Activated CD8-positive, alpha-beta memory T cell treated with anti-CD3 and anti-CD28 coated beads, Interleukin-2, amount 50 U/mL, for 1 hour (primary cell): ENCODE measurements around the gene BMP2K.
"Not testable (repeated sequence)": the region's sequence is repeated elsewhere in the genome, so short reads cannot be mapped to it uniquely, and the experiment has no call there.

Experiments
- DNase-seq: peaks from one replicate; pipeline ENCODE4 v3.0.0-alpha.2; 2020; ENCODE audit errors: extremely low read depth

Gene BMP2K

DNA sequence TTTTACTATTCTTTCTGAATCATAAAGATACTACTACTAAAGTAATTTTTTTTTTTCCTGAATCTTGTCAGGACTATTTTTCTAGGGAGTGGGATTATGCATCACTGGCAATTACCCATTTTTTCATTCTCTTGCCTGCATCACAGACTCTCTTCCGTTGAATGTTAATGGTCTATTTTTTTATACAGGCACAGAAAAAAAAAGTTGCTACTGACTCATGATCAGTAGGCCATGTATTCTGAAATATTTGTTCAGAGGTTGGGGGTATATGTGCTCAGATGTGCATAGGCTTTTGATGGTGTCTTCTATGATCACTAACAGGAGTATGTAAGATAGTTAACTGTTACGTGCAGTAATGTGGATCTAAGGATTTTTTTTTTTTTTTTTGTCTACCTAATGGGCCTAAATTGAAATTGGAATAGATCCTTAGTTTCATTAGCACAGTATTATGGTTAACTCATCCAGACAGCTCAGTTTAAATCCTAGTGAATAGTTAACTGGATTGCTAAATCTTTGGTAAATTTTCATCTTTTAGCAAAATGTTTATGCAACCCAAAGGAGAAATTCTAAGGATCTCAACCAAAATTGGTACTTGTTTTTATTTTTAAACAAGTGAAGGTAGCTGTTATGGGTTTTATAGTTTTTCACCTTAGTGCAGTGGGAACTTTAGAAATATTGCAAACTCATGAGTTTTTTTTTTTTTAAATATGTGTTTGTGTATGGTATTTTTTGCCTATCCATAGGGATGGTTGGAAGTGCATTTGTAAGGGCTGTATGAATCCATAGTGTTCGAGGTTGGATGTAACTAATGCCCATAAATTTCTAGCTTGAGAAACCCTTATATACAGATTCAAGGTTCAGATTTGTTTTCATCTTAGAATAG, 12.1 kb downstream of the BMP2K start:
- no peak for DNase-seq

DNA sequence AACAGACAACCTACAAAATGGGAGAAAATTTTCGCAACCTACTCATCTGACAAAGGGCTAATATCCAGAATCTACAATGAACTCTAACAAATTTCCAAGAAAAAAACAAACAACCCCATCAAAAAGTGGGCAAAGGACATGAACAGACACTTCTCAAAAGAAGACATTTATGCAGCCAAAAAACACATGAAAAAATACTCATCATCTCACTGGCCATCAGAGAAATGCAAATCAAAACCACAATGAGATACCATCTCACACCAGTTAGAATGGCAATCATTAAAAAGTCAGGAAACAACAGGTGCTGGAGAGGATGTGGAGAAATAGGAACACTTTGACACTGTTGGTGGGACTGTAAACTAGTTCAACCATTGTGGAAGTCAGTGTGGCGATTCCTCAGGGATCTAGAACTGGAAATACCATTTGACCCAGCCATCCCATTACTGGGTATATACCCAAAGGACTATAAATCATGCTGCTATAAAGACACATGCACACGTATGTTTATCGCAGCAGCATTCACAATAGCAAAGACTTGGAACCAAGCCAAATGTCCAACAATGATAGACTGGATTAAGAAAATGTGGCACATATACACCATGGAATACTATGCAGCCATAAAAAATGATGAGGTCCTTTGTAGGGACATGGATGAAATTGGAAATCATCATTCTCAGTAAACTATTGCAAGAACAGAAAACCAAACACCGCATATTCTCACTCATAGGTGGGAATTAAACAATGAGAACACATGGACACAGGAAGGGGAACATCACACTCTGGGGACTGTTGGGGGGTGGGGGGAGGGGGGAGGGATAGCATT, 19.7 kb downstream of the BMP2K start:
- DNase-seq: not testable (repeated sequence)

DNA sequence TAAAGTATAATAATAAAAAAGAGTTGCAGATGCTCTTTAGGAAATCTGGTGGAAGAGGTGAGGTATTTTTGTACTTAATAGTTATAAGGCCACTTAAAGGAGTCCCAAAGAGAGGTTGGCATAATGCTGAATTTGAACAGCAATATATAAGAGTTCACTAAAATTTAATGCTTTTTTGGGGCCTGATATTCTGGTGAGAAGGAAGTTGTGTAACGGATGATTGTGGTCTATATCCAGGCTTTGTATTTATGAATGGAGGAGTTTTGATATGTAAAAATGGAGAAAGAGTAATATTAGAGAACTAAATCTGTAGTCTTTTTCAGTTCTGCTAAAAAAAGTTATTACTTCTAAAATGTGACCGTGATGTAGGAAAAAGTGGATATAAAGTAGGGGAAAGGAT, 20.4 kb downstream of the BMP2K start:
- no peak for DNase-seq

DNA sequence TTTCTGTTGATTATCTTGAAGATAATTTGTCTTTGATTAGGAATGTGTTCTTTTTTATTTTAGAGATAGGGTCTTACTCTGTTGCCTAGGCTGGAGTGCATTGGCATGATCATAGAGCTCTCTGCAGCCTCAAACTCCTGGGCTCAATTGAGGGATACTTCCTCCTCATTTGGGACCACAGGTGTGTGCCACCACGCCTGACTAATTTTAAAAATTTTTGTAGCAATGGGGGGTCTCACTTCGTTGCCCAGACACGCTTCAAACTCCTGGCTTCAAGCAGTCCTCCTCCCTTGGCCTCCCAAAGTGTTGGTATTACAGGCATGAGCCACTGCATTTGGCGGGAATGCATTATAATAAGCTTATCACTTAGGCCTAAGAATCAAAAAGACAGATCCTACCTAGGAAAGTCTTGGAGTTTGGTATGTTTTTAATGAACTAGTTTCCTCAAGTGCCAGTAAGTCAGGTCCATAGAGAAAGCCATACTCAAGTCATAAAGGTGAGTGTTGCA, 21.7 kb downstream of the BMP2K start:
- DNase-seq: no peak

DNA sequence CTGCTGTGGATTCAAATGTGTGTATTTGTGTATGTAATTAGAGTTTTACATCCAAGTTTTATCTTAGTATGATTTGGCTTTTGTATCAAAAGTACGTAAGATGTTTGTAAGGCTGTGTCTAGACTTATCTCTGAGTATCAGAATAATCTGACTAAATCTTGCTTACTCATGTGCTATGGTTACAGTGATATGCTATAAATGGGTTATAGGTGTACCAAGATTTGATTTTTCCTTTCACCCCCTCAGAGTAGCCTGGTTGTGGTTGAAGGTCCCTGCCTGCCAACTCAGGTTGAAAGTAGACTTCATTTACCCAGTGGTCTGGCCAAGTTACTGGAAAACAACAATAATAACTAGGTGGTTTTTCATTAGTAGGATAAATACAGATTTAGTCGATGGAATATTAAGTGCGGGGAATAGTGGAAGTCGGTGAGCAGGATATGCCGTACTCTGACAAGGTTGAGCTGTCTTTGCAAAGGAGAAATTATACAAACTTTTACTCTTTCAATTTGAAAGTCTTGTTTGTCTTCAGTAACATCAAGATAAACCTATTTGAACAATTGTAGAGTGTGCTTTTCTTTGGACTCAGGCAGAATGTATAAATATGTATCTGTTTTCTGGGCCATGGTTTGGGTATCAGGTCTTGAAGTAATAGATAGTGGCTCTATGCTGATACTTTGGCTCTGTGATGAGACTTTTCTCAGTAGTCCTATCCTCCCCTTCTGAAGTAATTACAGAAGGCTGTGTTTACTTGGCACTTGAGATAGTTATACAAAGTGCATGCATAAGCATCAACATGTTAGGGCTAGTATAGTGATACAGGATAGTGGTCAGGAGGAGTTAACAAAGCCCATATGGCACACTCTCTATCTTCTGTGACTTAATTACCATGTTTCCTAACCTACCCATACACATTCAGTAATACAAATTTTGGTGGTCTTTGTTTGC, 23.7 kb downstream of the BMP2K start:
- DNase-seq: no peak

DNA sequence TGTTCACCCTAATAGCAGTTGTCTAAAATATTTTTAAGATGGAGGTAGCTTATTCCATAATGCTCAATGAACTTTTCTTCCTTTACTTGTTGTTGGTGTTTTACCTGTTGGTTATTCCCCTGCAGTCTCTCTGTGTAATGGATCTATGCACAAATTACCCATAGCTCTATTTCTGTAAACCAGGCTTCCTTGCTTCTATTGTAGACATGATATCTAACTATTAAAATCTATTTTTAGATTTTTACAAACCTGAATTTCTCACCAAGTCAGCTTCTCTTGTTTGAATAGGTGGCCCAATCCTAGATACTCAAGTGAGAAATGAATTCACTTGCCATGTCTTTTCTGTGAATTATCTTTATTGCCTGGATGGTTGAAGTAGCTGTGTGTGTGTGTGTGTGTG, 24.8 kb downstream of the BMP2K start:
- no peak for DNase-seq

DNA sequence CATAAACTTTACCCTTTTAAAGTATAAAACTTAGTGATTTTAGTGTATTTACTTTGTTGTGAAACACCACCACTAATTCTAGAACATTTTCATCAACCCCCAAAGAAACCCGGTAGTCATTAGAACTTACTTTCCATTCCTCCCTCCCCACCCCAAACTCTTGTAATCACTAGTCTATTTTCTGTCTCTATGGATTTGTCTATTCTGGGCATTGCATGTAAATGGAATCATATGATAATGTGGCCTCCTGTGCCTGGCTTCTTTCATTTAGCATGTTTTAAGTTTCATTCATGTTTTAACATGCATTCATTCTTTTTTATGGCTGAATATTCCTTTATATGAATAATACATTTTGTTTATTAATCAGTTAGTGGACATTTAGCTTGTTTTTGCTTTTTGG, 27.8 kb downstream of the BMP2K start:
- DNase-seq: no peak

DNA sequence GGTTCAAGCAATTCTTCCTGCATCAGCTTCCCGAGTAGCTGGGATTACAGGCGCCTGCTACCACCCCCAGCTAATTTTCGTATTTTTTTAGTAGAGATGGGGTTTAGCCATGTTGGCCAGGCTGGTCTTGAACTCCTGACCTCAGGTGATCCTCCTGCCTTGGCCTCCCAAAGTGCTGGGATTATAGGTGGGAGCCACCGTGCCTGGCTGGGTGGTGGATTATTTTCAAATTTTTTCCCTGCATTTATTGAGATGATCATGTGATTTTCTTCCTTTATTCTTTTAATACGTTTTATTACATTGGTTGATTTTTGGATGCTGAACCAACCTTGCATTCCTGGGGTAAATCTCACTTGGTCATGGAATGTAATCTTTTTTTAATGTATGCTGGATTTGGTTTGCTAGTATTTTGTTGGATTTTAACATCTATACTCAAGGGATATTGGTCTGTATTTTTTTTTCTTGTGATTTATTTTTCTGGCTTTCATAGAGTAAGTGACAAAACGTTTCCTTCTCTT, 30.9 kb downstream of the BMP2K start:
- no peak for DNase-seq

DNA sequence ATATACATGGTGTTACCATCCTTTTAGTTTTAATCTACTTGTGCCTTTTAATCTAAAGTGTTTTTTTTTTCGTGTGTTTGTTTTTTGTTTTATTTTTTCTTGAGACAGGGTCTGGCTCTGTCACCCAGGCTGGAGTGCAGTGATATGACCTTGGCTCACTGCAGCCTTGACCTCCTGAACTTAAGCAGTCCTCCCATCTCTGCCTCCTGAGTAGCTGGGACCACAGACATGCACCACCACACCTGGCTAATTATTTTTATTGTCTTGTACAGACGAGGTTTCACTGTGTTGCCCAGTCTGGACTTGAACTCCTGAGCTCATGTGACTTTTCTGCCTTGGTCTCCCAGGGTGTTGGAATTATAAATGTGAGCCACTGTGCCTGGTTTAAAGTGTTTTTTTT, 33.1 kb downstream of the BMP2K start:
- no peak for DNase-seq

DNA sequence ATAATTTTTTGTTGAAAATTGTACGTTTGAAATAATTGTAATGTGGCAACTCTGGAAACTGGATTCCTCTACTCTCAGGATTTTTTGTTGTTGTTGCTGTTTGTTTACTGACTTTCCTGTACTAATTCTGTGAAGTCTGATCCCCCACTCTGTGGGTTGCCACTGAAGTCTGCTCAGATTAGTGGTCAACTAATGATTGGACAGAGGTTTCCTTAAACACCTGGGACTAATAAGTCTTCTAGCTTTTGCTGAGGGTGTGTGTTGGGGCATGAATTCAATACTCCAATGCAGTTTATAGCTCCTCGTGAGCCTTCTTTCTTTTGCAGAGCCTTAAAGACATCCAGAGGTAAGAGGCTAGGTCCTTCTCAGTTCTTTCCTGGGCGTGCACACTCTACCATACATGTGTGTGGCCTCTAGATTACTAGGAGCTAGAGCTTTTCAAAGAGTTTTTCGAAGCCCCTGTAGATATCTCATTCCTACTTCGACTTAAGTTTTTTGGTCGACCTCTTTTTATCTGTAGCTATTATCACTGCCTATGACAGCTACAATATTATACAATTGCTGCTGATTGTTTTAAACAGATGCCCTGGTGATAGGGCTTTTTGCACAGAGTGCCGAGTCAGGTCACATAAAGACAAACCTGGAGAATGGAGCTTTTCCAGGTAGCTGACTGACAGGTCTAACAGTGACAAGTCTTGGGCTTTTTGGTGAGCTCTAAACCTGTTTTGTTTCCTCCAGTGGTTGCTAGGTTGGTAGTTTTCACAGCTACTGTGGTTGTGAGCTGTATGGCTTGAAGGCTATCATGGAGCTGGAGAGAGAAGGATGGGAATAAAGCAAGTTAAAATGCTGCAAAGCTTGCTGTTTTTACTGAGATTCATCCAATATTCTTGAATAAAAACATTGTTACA, 34.0 kb downstream of the BMP2K start:
- no peak for DNase-seq

DNA sequence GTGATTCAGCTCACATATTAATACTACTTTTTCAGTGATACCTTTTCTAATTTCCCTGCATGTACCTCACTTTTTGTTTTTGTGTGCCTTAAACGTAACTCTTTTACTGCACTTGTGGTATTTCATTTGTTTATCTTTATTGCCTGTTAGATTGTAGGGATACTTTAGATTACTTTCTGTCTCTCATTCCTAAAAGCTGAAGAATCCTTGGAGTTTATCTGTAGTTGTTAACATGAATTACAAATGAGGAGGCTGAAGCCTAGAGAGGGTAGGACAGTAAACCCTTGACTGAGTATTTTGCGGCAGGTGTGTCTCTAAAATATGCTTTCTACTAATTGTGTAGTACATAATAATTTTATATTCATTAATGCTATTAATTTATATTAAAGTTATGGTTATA, 34.9 kb downstream of the BMP2K start:
- DNase-seq: no peak

DNA sequence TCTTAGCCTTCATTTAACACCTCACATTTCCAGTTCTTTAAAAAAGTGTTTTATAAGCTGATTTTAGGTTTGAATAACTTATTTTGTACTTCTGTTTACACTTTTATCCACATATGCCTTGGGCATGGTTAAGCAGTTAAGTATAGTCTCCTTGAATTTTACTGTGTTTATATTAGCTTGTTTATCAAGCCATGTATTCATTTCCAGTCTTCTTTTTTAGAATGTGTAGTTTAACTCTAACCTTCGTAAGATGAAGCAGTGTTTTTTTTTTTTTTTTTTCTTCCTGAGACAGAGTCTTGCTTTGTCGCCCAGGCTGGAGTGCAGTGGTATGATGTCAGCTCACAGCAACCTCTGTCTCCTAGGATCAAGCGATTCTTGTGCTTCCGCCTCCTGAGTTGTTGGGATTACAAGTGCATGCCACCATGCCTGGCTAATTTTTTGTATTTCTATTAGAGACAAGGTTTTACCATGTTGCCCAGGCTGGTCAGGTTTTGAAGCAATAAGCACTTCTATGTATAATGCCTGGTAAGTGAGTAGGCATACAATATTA, 42.5 kb downstream of the BMP2K start:
- no peak for DNase-seq

DNA sequence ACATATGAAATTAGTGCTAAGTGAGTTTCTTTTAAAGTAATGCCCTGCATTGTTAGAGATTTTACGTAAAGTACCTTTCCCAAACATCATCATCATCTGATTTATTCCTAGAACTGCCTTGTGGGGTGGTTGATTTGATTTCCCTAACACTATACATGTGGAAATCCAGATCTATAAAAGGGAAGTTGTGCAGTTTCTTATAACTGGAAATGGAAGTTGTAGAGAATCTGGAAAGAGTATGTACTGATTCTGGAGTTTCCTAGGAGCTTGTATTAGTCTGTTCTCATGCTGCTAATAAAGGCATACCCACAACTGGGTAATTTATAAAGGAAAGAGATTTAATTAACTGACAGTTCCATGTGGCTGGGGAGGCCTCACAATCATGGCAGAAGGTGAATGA, 47.9 kb downstream of the BMP2K start:
- no peak for DNase-seq

DNA sequence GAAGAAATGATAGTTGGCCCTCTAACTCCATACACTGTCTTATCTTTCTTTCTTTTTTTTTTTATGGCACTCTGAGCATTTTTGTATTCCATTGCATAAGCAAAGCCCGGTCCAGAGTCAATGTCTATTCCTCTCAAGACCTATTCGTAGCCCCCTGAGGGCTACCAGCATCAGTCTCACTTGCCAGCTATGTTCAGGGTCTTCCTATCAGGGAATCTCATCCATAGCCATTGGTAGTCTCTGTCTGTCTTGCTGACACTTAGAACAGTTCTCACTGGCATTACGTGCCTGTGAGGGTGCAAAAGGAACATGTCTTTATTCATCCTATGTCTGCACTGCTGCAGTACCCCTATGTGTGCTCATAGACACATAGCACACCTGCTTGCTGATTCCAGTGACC, 51.0 kb downstream of the BMP2K start:
- DNase-seq: no peak

DNA sequence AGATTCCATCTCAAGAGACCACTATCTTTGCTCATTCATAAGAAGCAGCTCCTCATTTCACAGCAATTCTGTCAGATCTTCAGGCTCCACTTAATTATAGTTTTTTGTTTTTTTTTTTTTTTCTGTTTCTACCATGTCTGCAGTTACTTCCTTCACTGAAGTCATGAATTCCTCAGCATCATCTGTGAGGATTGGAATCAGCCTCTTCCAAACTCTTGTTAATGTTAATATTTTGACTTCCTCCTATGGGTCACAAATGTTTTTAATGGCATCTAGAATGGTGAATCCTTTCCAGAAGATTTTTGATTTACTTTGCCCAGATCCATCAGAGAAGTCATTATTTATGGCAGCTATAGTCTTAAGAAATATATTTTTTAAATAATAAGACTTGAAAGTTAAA, 53.1 kb downstream of the BMP2K start:
- no peak for DNase-seq

DNA sequence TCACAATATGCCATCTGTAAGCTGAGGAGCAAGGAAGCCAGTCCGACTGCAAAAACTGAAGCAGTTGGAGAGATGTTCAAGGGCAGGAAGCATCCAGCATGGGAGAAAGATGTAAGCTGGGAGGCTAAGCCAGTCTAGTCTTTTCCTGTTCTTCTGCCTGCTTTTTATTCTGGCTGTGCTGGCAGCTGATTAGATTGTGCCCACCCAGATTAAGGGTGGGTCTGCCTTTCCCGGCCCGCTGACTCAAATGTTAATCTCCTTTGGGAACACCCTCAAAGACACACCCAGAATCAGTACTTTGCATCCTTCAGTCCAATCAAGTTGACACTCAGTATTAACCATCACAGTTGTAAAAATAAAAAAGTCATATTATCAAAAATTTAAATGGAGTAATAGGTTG, 63.5 kb downstream of the BMP2K start:
- not testable (repeated sequence) for DNase-seq

DNA sequence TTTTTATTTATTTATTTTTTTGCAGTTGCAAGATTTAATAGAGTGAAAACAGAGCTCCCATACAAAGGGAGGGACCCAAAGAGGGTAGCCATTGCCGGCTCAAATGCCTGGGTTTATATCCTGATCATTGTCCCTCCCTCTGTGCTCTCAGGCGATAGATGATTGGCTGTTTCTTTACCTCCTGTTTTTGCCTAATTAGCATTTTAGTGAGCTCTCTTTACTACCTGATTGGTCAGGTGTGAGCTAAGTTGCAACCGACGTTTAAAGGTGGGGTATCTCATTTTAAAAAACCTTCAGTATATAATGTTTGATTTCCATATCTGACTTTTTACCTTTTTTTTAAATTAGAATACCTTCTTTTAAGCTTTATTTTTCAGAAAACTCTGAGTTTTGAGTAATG, 64.1 kb downstream of the BMP2K start:
- DNase-seq: not testable (repeated sequence)

DNA sequence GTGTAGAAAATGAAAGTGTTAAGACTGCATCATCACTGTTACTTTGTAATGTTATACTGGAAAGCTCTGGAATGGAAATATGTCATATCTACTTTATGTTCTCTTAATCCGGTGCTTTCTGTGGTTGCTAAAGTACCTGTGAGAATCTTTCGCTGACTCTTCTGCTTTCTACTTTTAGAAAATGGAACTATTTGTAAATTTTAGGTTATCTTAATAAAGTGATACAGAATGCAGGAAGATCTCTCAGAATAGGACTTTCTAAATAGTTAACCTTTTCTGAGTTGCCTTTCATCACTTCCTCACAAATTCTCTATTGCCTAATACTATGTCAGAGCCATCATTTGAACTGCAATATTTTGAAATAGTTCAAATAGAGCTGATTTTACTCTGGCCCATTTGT, 69.3 kb downstream of the BMP2K start:
- no peak for DNase-seq

DNA sequence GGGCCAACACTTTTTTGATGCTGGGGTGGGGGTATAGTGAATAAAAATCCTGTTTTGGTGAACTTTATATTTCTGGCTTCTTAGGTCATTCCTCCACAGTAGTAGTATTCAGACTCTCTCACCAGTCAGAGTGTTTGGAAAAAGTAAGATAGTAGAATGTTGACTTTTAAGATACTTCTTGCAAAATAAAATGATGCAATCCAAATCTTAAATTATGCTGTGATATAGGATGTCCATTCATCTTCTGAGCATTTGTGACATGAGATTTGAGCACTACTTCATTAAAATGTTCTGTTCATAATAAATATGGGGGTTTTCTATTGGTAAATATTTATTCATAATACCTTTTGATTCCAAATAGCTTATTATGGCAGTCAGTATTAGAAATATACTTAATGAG, 70.1 kb downstream of the BMP2K start:
- DNase-seq: no peak

DNA sequence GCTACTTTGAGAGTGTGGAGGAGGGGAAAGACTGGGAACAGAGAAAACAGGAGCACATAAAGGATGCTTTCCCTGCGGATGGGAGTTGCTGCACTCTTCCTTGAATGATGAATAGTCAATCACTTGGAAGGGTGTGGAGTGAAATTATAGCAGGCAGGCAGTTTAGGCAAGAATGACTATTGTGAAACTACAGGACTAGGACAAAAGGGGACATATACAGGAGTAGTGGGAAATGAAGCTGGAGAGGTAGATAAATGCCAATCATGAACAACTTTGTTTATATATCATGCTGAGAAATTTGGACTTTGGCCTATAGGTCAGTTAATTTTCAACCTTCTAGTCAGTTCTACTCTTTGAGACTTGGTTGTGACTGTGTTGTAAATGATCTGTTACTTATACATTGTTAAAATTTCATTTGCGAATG, 86.2 kb downstream of the BMP2K start:
- DNase-seq: no peak
